ENCODE data around the gene MS4A4E.

MS4A4E gene

GRCh38 chr11:60169264-60169915, 73.5 kb downstream of the MS4A4E start:
- Histone ChIP-seq H3K9ac (ENCODE audit: insufficient read length, low read depth) (no peak overlapping the region), H3K9me3 (ENCODE audit: insufficient read depth, low read length) (peaks cover 21% of the 10 kb centered on the region; the same call in 1 of the 2 replicates), H3K4me3 (ENCODE audit: insufficient read length, low read depth) (no peak overlapping the region), H3K4me1 (ENCODE audit: insufficient read depth, insufficient read length) (no peaks in the 10 kb centered on the region), H3K27me3 (ENCODE audit: insufficient read depth, insufficient read length) (no peaks in the 10 kb centered on the region), H3K36me3 (ENCODE audit: insufficient read depth, insufficient read length, low read length) (no peaks in the 10 kb centered on the region)
- TF ChIP-seq ZNF274 (IDR thresholded peaks at IDR 0.05; ENCODE audit: low read depth, low read length) (no peak), SUZ12 (IDR thresholded peaks at IDR 0.05; ENCODE audit: extremely low read depth, insufficient read depth, insufficient read length) (no peak), YY1 (IDR thresholded peaks at IDR 0.05; ENCODE audit: insufficient read depth, insufficient read length) (no peak)
- DNase-seq (ENCODE audit: low read depth, low spot score), result peak; percentile 33

DNA sequence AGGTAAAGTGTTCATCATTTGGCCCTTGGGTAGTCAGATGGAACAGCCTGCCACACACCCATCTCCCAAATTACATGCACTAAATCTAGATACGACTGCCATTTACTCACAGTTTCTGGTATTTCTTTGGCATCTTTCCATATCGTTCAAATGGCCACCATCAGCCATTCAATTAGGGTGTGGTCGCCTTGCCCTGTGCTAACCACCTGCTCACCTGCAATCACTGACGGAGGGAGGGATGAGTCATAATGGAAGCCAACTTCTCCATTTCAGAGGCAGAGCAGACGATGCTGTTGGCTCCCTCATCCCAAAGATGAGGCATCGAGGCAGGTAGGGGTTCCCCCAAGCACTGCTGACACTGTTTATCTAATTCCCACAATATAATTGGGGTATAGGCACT, 74.6 kb downstream of the MS4A4E start:
- Histone ChIP-seq H3K36me3 (ENCODE audit: insufficient read depth, insufficient read length, low read length) (no peaks in the 10 kb centered on the region), H3K4me1 (ENCODE audit: insufficient read depth, insufficient read length) (no peaks in the 10 kb centered on the region), H3K4me3 (ENCODE audit: insufficient read length, low read depth) (no peak overlapping the region), H3K27me3 (ENCODE audit: insufficient read depth, insufficient read length) (no peaks in the 10 kb centered on the region), H3K9ac (ENCODE audit: insufficient read length, low read depth) (no peak overlapping the region), H3K9me3 (ENCODE audit: insufficient read depth, low read length) (peaks cover 21% of the 10 kb centered on the region; the same call in 1 of the 2 replicates)
- no peak for DNase-seq (ENCODE audit: low read depth, low spot score)
- TF ChIP-seq SUZ12 (IDR thresholded peaks at IDR 0.05; ENCODE audit: extremely low read depth, insufficient read depth, insufficient read length) (no peak), ZNF274 (IDR thresholded peaks at IDR 0.05; ENCODE audit: low read depth, low read length) (no peak), YY1 (IDR thresholded peaks at IDR 0.05; ENCODE audit: insufficient read depth, insufficient read length) (no peak)

- Histone ChIP-seq H3K4me3 (ENCODE audit: insufficient read length, low read depth) (no peak overlapping the region), H3K27me3 (ENCODE audit: insufficient read depth, insufficient read length) (no peaks in the 10 kb centered on the region), H3K4me1 (ENCODE audit: insufficient read depth, insufficient read length) (no peaks in the 10 kb centered on the region), H3K9ac (ENCODE audit: insufficient read length, low read depth) (no peak overlapping the region), H3K9me3 (ENCODE audit: insufficient read depth, low read length) (peaks cover 21% of the 10 kb centered on the region; the same call in 1 of the 2 replicates), H3K36me3 (ENCODE audit: insufficient read depth, insufficient read length, low read length) (no peaks in the 10 kb centered on the region)
- no peak for DNase-seq (ENCODE audit: low read depth, low spot score)
- TF ChIP-seq ZNF274 (IDR thresholded peaks at IDR 0.05; ENCODE audit: low read depth, low read length), result no peak
- TF ChIP-seq SUZ12 (IDR thresholded peaks at IDR 0.05; ENCODE audit: extremely low read depth, insufficient read depth, insufficient read length), result no peak
- TF ChIP-seq YY1 (IDR thresholded peaks at IDR 0.05; ENCODE audit: insufficient read depth, insufficient read length), result no peak
Observed at GRCh38 chr11:60165951-60166350, 77.0 kb downstream of the MS4A4E start.

DNA sequence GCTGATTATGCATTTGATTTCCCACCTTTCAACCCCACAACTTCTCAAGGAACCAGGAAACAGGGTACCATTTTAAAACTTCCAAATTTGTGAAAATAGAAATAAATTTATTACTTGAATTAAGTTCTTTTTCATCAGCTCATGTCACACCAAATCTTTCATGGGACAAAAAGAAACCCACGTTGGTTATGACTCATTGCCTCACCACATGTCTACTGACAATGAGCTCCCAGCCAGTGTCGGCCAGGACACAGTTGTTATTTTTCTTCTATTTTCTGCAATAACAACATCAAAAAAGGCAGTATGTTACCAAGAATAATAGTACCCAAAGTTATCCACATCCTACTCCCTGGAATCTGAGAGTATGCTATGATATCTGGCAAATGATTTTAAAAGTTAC, 77.4 kb downstream of the MS4A4E start:
- DNase-seq (ENCODE audit: low read depth, low spot score), result no peak
- Histone ChIP-seq H3K4me1 (ENCODE audit: insufficient read depth, insufficient read length) (no peaks in the 10 kb centered on the region), H3K9ac (ENCODE audit: insufficient read length, low read depth) (no peak overlapping the region), H3K9me3 (ENCODE audit: insufficient read depth, low read length) (peaks cover 21% of the 10 kb centered on the region; the same call in 1 of the 2 replicates), H3K4me3 (ENCODE audit: insufficient read length, low read depth) (no peak overlapping the region), H3K27me3 (ENCODE audit: insufficient read depth, insufficient read length) (no peaks in the 10 kb centered on the region), H3K36me3 (ENCODE audit: insufficient read depth, insufficient read length, low read length) (no peaks in the 10 kb centered on the region)
- no peak for TF ChIP-seq ZNF274 (IDR thresholded peaks at IDR 0.05; ENCODE audit: low read depth, low read length)
- TF ChIP-seq YY1 (IDR thresholded peaks at IDR 0.05; ENCODE audit: insufficient read depth, insufficient read length), result no peak
- no peak for TF ChIP-seq SUZ12 (IDR thresholded peaks at IDR 0.05; ENCODE audit: extremely low read depth, insufficient read depth, insufficient read length)

GRCh38 chr11:60164550-60165075, 78.3 kb downstream of the MS4A4E start:
- H3K9ac ChIP-seq (ENCODE audit: insufficient read length, low read depth), result no peak overlapping the region
- H3K27me3 ChIP-seq (ENCODE audit: insufficient read depth, insufficient read length), result no peaks in the 10 kb centered on the region
- DNase-seq (ENCODE audit: low read depth, low spot score), result no peak
- no peak for TF ChIP-seq YY1 (IDR thresholded peaks at IDR 0.05; ENCODE audit: insufficient read depth, insufficient read length)
- no peak for TF ChIP-seq ZNF274 (IDR thresholded peaks at IDR 0.05; ENCODE audit: low read depth, low read length)
- no peak for TF ChIP-seq SUZ12 (IDR thresholded peaks at IDR 0.05; ENCODE audit: extremely low read depth, insufficient read depth, insufficient read length)
- no peaks in the 10 kb centered on the region for H3K36me3 ChIP-seq (ENCODE audit: insufficient read depth, insufficient read length, low read length)
- peaks cover 18% of the 10 kb centered on the region; the same call in 1 of the 2 replicates for H3K9me3 ChIP-seq (ENCODE audit: insufficient read depth, low read length)
- no peak overlapping the region for H3K4me3 ChIP-seq (ENCODE audit: insufficient read length, low read depth)
- H3K4me1 ChIP-seq (ENCODE audit: insufficient read depth, insufficient read length), result no peaks in the 10 kb centered on the region

DNA sequence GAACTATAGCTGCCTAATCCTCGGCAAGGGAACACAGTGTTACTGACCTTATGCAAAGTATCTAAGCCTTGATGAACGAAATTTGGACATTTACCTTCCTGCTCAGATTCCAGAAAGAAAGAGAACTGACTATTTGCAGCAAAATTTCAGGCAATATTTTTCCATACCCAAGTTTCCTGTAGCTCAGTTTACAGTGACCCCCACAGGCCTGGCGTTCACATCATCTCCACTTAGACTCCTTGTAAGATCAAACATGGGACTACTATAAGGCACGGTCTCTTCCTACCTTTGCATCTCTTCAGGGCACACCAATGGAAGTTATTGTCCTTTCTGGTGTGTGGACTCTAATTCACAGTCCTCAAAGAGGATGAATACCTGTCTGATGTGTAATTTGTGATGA, 81.2 kb downstream of the MS4A4E start:
- H3K4me3 ChIP-seq (ENCODE audit: insufficient read length, low read depth), result no peak overlapping the region
- no peaks in the 10 kb centered on the region for H3K36me3 ChIP-seq (ENCODE audit: insufficient read depth, insufficient read length, low read length)
- H3K9me3 ChIP-seq (ENCODE audit: insufficient read depth, low read length), result no peaks in the 10 kb centered on the region
- TF ChIP-seq SUZ12 (IDR thresholded peaks at IDR 0.05; ENCODE audit: extremely low read depth, insufficient read depth, insufficient read length), result no peak
- TF ChIP-seq YY1 (IDR thresholded peaks at IDR 0.05; ENCODE audit: insufficient read depth, insufficient read length), result no peak
- no peak for TF ChIP-seq ZNF274 (IDR thresholded peaks at IDR 0.05; ENCODE audit: low read depth, low read length)
- no peaks in the 10 kb centered on the region for H3K27me3 ChIP-seq (ENCODE audit: insufficient read depth, insufficient read length)
- no peak overlapping the region for H3K9ac ChIP-seq (ENCODE audit: insufficient read length, low read depth)
- no peak for DNase-seq (ENCODE audit: low read depth, low spot score)
- no peaks in the 10 kb centered on the region for H3K4me1 ChIP-seq (ENCODE audit: insufficient read depth, insufficient read length)

DNA sequence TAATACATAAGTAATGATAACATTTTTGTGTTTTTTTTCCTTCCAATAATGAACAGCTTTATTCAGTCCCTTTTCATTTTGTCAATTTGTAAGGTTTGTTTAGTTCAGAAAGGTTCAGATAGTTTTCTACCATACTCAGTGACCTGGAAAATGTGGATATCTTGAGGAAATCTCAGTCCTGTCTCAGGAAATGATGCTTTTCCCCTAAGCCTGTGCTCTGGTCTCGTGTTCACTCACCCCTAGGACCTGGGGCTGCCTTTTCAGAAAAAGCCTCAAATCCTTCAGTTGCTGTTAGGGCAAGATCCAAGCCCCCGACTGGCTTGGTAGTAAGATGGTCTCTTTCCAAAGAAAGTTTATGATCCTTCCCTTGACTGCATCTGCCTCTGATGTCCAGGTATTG, 81.8 kb downstream of the MS4A4E start:
- no peaks in the 10 kb centered on the region for H3K27me3 ChIP-seq (ENCODE audit: insufficient read depth, insufficient read length)
- no peaks in the 10 kb centered on the region for H3K36me3 ChIP-seq (ENCODE audit: insufficient read depth, insufficient read length, low read length)
- no peaks in the 10 kb centered on the region for H3K4me1 ChIP-seq (ENCODE audit: insufficient read depth, insufficient read length)
- no peaks in the 10 kb centered on the region for H3K9me3 ChIP-seq (ENCODE audit: insufficient read depth, low read length)
- DNase-seq (ENCODE audit: low read depth, low spot score), result no peak
- no peak overlapping the region for H3K4me3 ChIP-seq (ENCODE audit: insufficient read length, low read depth)
- H3K9ac ChIP-seq (ENCODE audit: insufficient read length, low read depth), result no peak overlapping the region
- TF ChIP-seq SUZ12 (IDR thresholded peaks at IDR 0.05; ENCODE audit: extremely low read depth, insufficient read depth, insufficient read length) (no peak), ZNF274 (IDR thresholded peaks at IDR 0.05; ENCODE audit: low read depth, low read length) (no peak), YY1 (IDR thresholded peaks at IDR 0.05; ENCODE audit: insufficient read depth, insufficient read length) (no peak)
